ENCODE data around the gene FLVCR2. TPM values are rescaled to one million over a fixed set of nuclear protein-coding genes. Genes with fewer than 3 reads are reported as not detected.

Gene FLVCR2
- total RNA-seq, 1 donor from 2014 or later: 28.6 TPM

DNA sequence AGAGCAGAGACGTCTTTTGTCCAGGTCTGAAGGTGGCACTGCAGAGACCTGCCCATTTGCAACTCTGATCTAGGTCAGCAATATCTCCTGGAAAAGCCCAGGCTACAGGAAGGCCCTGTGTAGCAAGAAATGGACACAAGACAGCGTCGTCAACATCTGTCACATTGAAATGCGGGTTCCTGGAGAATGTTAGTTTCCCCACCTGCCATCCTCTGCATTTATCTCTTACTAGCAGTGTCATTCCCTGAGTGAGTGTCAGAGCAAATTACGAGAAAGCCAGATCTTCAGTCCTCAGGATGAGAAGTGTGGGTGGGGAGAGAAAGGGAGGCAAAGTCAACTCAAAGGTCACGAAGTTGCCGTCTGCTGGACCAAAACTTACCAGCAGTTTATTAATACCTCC lies 27.4 kb upstream of the FLVCR2 start:
- intact Hi-C loops (cut with DNase I): no loop called here
- DNase-seq: no peak

DNA sequence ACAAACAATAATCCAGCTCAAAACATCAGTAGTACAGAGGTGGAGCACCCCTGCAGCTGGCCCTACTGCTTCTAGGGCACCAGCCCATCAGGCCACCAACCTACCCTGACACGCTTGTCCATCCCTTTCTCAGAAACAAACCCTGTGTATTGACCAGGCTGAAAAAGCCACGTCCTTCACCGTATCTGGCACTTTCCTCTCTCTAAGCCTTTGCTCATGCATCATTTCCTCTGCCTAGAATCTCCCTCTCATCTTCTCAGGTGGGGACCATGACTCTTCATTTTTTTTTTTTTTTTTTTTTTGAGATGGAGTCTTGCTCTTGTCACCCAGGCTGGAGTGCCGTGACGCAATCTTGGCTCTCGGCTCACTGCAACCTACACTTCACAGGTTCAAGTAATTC lies 25.3 kb upstream of the FLVCR2 start:
- H3K9me3 ChIP-seq: no peaks in the 10 kb centered on the region
- no peaks in the 10 kb centered on the region for H3K36me3 ChIP-seq
- H3K4me1 ChIP-seq: no peaks in the 10 kb centered on the region
- no peaks in the 10 kb centered on the region for H3K27me3 ChIP-seq
- ATAC-seq (no peak), DNase-seq (no peak)
- TF ChIP-seq, protein P1, sequence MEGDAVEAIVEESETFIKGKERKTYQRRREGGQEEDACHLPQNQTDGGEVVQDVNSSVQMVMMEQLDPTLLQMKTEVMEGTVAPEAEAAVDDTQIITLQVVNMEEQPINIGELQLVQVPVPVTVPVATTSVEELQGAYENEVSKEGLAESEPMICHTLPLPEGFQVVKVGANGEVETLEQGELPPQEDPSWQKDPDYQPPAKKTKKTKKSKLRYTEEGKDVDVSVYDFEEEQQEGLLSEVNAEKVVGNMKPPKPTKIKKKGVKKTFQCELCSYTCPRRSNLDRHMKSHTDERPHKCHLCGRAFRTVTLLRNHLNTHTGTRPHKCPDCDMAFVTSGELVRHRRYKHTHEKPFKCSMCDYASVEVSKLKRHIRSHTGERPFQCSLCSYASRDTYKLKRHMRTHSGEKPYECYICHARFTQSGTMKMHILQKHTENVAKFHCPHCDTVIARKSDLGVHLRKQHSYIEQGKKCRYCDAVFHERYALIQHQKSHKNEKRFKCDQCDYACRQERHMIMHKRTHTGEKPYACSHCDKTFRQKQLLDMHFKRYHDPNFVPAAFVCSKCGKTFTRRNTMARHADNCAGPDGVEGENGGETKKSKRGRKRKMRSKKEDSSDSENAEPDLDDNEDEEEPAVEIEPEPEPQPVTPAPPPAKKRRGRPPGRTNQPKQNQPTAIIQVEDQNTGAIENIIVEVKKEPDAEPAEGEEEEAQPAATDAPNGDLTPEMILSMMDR (IDR thresholded peaks at IDR 0.05): no peak
- no peak overlapping the region for H3K4me3 ChIP-seq
- intact Hi-C loops (cut with DNase I): no loop called here
- no peak overlapping the region for H3K27ac ChIP-seq

More for the DNA sequence above, 27.4 kb upstream of the FLVCR2 start:
- Histone ChIP-seq H3K27me3 (no peaks in the 10 kb centered on the region), H3K9me3 (no peaks in the 10 kb centered on the region), H3K4me1 (no peaks in the 10 kb centered on the region), H3K36me3 (no peaks in the 10 kb centered on the region), H3K27ac (no peak overlapping the region), H3K4me3 (no peak overlapping the region)
- no peak for ATAC-seq
- TF ChIP-seq, protein P1 (IDR thresholded peaks at IDR 0.05): no peak

DNA sequence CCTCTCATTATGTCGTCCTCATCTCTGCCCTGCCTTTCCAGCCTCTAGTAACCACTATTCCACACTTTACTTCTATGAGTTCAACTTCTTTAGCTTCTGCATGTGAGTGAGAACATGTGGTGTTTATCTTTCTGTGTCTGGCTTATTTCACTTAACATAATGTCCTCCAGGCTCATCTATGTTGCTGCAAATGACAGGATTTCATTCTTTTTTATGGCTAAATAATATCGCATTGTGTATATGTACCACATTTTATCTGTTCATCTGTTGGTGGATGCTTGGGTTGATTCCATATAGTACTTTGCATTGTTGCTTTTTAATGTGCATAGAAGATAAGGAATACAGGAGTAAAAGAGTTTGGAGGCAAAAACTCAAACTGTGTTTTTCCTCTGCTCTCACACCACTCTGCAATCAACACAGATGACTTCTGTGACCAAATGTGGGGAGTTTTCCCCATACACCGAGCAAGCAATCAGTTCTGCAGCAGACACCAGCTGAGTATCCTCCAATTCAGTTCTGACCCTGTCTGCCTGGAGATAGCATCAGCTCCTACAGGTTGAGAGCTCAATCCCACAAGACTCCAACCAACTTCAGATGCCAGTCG lies 24.6 kb upstream of the FLVCR2 start:
- ATAC-seq (no peak), DNase-seq (no peak)
- H3K4me1 ChIP-seq: no peaks in the 10 kb centered on the region
- no peaks in the 10 kb centered on the region for H3K36me3 ChIP-seq
- no peak overlapping the region for H3K4me3 ChIP-seq
- intact Hi-C loops (cut with DNase I): no loop called here
- H3K27me3 ChIP-seq: no peaks in the 10 kb centered on the region
- no peak overlapping the region for H3K27ac ChIP-seq
- no peaks in the 10 kb centered on the region for H3K9me3 ChIP-seq
- TF ChIP-seq, protein P1 (IDR thresholded peaks at IDR 0.05): no peak

DNA sequence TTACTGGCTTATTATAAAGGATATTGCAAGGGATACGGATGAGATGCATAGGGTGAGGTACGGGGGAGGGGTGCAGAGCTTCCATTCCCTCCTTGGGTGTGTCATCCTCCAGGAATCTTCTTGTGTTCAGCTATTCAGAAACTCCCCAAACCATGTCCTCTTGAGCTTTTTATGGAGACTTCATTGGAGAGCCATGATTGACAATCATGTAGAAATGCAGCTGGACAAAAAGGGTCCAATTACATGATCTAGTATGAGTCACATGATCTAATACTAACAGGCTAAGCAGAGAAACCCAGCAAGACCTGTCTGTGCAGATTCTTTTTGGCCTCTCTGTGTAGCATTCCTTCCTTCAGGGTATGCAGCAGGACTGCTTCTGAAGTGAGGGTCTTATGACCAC lies 23.9 kb upstream of the FLVCR2 start:
- Histone ChIP-seq H3K4me1 (no peaks in the 10 kb centered on the region), H3K4me3 (no peak overlapping the region), H3K27ac (no peak overlapping the region), H3K36me3 (no peaks in the 10 kb centered on the region), H3K9me3 (no peaks in the 10 kb centered on the region), H3K27me3 (no peaks in the 10 kb centered on the region)
- no peak for DNase-seq
- intact Hi-C loops (cut with DNase I): no loop called here
- TF ChIP-seq, protein P1 (IDR thresholded peaks at IDR 0.05): no peak
- peak; percentile 51 for ATAC-seq

DNA sequence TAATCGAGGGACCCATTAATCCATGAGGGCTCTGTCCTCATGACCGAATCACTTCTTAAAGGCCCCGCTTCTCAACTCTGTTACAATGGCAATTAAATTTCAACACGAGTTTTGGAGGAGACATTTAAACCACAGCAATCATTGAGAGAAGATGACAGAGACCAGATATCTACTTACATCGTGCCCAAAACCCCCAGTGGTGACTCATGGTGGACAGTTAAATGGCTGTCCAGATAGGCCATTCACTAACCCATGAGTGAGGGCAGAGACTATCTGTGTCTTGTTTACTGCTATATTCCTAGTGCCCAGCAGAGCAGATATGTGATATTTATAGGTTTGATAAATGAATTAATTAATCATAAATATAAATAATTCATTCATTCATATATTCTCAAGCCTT lies 20.0 kb upstream of the FLVCR2 start:
- no peaks in the 10 kb centered on the region for H3K9me3 ChIP-seq
- H3K36me3 ChIP-seq: no peaks in the 10 kb centered on the region
- intact Hi-C loops (cut with DNase I): no loop called here
- no peak for ATAC-seq
- H3K27ac ChIP-seq: no peak overlapping the region
- no peaks in the 10 kb centered on the region for H3K27me3 ChIP-seq
- H3K4me1 ChIP-seq: peaks cover 5% of the 10 kb centered on the region
- no peak overlapping the region for H3K4me3 ChIP-seq
- TF ChIP-seq, protein P1 (IDR thresholded peaks at IDR 0.05): no peak
- DNase-seq: no peak

DNA sequence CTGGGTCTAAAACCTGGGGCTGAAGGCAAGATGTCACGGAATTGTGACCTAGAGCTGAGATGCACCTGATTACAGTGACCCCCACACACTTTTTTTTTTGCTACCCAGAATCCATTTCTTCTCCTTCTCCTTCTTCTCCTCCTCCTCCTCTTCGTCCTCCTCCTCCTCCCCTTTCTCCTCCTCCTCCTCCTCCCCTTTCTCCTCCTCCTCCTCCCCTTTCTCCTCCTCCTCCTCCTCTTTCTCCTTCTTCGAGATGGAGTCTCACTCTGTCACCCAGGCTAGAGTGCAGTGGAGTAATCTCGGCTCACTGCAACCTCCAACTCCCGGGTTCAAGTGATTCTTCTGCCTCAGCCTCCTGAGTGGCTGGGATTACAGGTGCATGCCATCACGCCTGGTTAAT lies 19.4 kb upstream of the FLVCR2 start:
- Histone ChIP-seq H3K4me1 (peaks cover 5% of the 10 kb centered on the region), H3K27me3 (no peaks in the 10 kb centered on the region), H3K36me3 (no peaks in the 10 kb centered on the region), H3K4me3 (no peak overlapping the region), H3K9me3 (no peaks in the 10 kb centered on the region), H3K27ac (no peak overlapping the region)
- TF ChIP-seq, protein P1 (IDR thresholded peaks at IDR 0.05): no peak
- ATAC-seq (no peak), DNase-seq (no peak)
- intact Hi-C loops (cut with DNase I): no loop called here

Data from upper lobe of right lung (tissue), 1 donor.